Mesendoderm (in vitro differentiated cells): Measurements from ENCODE around the gene EIF1AX. TPM values are rescaled to one million over a fixed set of nuclear protein-coding genes. Genes with fewer than 3 reads are reported as not detected.

Experiments
- DNase-seq: peaks from one replicate; pipeline ENCODE4 v3.0.0; 2013
- H2AK5ac ChIP-seq: 2 replicates; pipeline ENCODE4 v1.6.1; 2013; ENCODE audit warnings: low read length, inconsistent platforms
- H2BK120ac ChIP-seq: 2 replicates; pipeline ENCODE4 v1.6.1; 2013; ENCODE audit warnings: low read depth, mild to moderate bottlenecking, low read length, moderate library complexity, mixed read lengths
- H2BK15ac ChIP-seq: replicated peaks from 2 replicates; pipeline ENCODE4 v1.6.1; 2013; ENCODE audit warnings: low read depth, mild to moderate bottlenecking, moderate library complexity
- H2BK5ac ChIP-seq: 2 replicates; pipeline ENCODE4 v1.6.1; 2013; ENCODE audit warnings: low read length, inconsistent platforms
- H3K18ac ChIP-seq: 2 replicates; pipeline ENCODE4 v1.6.1; 2013; ENCODE audit warnings: mild to moderate bottlenecking, low read length, mixed read lengths
- H3K23ac ChIP-seq: one replicate; pipeline ENCODE4 v1.6.1; 2013; ENCODE audit warnings: low read length
- H3K27ac ChIP-seq: 2 replicates; pipeline ENCODE4 v1.5.1; 2013; ENCODE audit warnings: low read depth, mild to moderate bottlenecking, inconsistent platforms, low read length, moderate library complexity
- H3K27me3 ChIP-seq: 2 replicates; pipeline ENCODE4 v1.6.1; 2013; ENCODE audit warnings: low read length, control low read depth, mild to moderate bottlenecking, inconsistent platforms; ENCODE audit not compliant: insufficient read depth, poor library complexity
- H3K36me3 ChIP-seq: 2 replicates; pipeline ENCODE4 v1.6.1; 2013; ENCODE audit warnings: low read length, inconsistent platforms; ENCODE audit not compliant: control insufficient read depth, insufficient read depth
- H3K4ac ChIP-seq: one replicate; pipeline ENCODE4 v1.6.1; 2013; ENCODE audit warnings: low read depth, mild to moderate bottlenecking, low read length, moderate library complexity
- H3K4me1 ChIP-seq: 2 replicates; pipeline ENCODE4 v1.6.1; 2013; ENCODE audit warnings: low read depth, low read length, inconsistent platforms; ENCODE audit not compliant: control insufficient read depth
- H3K4me2 ChIP-seq: 2 replicates; pipeline ENCODE4 v1.6.1; 2013; ENCODE audit warnings: low read length
- H3K4me3 ChIP-seq: 2 replicates; pipeline ENCODE4 v1.5.1; 2013; ENCODE audit warnings: mild to moderate bottlenecking, low read length
- H3K56ac ChIP-seq: one replicate; pipeline ENCODE4 v1.6.1; 2013; ENCODE audit warnings: low read length
- H3K79me1 ChIP-seq: 2 replicates; pipeline ENCODE4 v1.6.1; 2013; ENCODE audit warnings: low read length, inconsistent platforms
- H3K79me2 ChIP-seq: 2 replicates; pipeline ENCODE4 v1.6.1; 2013; ENCODE audit warnings: mild to moderate bottlenecking, low read length; ENCODE audit not compliant: control insufficient read depth, insufficient read depth
- H3K9ac ChIP-seq: 2 replicates; pipeline ENCODE4 v1.6.1; 2013; ENCODE audit warnings: low read length, inconsistent platforms
- H4K5ac ChIP-seq: one replicate; pipeline ENCODE4 v1.6.1; 2013; ENCODE audit warnings: low read length
- H4K8ac ChIP-seq: one replicate; pipeline ENCODE4 v1.6.1; 2013; ENCODE audit warnings: low read depth, mild to moderate bottlenecking, control low read depth, low read length, moderate library complexity
- WGBS: extraction: QIAGEN DNeasy Blood & Tissue Kit; methylation state at CpG from one replicate; pipeline ENCODE4 v1.1.7; 2013; ENCODE audit warnings: low lambda C conversion rate, missing lambda C conversion rate; ENCODE audit not compliant: insufficient coverage; ENCODE audit errors: extremely low coverage; 5-methylcytosine and 5-hydroxymethylcytosine counted together
- small RNA-seq: library from polyadenylated mRNA; stranded (forward); fragments of <200 nt; extraction: miRNeasy Mini kit (QIAGEN cat#:217004); gene quantifications from one replicate; pipeline ENCODE3, GENCODE V24; 2013; ENCODE audit not compliant: insufficient read depth

The EIF1AX gene

DNA sequence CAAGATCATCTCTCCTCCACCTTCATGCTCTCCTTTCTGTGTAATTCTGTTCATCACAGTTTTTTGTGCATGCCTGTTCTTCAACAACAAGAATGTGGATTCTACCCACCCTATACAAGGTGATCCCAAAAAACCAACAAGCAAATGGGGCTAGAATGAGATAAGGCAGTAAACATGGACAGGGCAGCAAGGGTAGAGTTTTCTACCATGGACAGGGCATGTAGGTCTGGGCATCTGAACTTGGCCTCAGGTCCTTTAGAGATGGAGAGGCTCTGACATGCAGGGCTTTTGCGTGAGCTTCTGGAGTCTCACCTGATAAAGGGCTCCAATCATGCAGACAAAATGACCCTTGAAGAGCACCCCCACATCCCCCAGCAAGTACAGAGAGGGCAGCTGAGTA lies 61.4 kb downstream of the EIF1AX start:
- no peak for DNase-seq
- no peak overlapping the region for H3K4me2 ChIP-seq
- H3K18ac ChIP-seq: no peak overlapping the region
- no peak overlapping the region for H2BK15ac ChIP-seq
- no peak overlapping the region for H3K4ac ChIP-seq
- H2AK5ac ChIP-seq: no peak overlapping the region
- H3K4me1 ChIP-seq: no peaks in the 10 kb centered on the region
- no peaks in the 10 kb centered on the region for H3K36me3 ChIP-seq
- no peaks in the 10 kb centered on the region for H3K79me1 ChIP-seq
- no peaks in the 10 kb centered on the region for H3K27me3 ChIP-seq
- H3K4me3 ChIP-seq: no peak overlapping the region
- H2BK5ac ChIP-seq: no peak overlapping the region
- H2BK120ac ChIP-seq: no peak overlapping the region
- no peak overlapping the region for H4K5ac ChIP-seq
- H3K79me2 ChIP-seq: no peaks in the 10 kb centered on the region
- no CpG with 5 or more reads among the region's 1 CpG for WGBS
- no peak overlapping the region for H3K9ac ChIP-seq
- H3K56ac ChIP-seq: no peak overlapping the region
- H3K23ac ChIP-seq: no peak overlapping the region
- no peak overlapping the region for H4K8ac ChIP-seq
- H3K27ac ChIP-seq: no peak overlapping the region

Small RNA genes within 50 kb of the gene (small RNA-seq; reads per million reads assigned to genes)
- 45.8 reads per million, percentile 94 among the genes with 10 or more reads in this experiment for gene RF00493
- not detected for gene RF00494
